ENCODE measurements around the gene LAYN.

DNA sequence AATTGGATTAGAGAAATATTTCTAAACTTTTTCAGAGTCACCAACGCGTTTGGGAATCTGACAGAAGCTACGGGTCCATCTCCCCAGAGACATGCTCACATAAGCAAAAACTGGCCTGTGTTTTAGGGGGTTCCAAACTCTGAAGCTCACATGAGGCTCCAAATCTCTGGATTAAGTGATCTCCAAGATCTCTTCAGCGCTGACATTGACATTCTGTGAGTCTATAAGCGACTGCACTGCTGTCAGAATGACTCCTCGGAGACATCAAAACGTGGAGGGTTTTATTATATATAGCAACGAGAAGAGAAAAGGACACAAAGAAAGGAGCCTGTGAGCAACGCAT is 61.1 kb downstream of the LAYN start:
- TF ChIP-seq EZH2phosphoT487 (IDR thresholded peaks at IDR 0.05; ENCODE audit: insufficient read depth, low read depth), result no peak
- no peak for TF ChIP-seq EZH2 (IDR thresholded peaks at IDR 0.05; ENCODE audit: insufficient read depth, poor library complexity, severe bottlenecking)
